CD14-positive monocyte (primary cell): ENCODE data around the gene PFN3. TPM values are rescaled to one million over a fixed set of nuclear protein-coding genes. Genes with fewer than 3 reads are reported as not detected.
"Not testable (repeated sequence)": the region's sequence is repeated elsewhere in the genome, so short reads cannot be mapped to it uniquely, and the experiment has no call there.

ENCODE experiments used
- DNase-seq, 3 donors: peaks; one replicate each; pipeline ENCODE4 v3.0.0-alpha.2; 2011 to 2022
- H2AFZ ChIP-seq: 2 replicates; pipeline ENCODE4 v1.6.0; 2012; ENCODE audit warnings: mild to moderate bottlenecking, low read depth, low read length, inconsistent platforms; ENCODE audit not compliant: insufficient read depth, poor library complexity, severe bottlenecking
- H3K27ac ChIP-seq, 2 donors: 1 replicate in 1 of 2; 2 replicates in 1 of 2; pipeline ENCODE4 v1.5.1; 2012 to 2013; ENCODE audit warnings: low read length in 2 of 2, control low read depth in 1 of 2, inconsistent platforms in 1 of 2, low read depth in 1 of 2, mild to moderate bottlenecking in 1 of 2
- H3K27me3 ChIP-seq, 2 donors: one replicate each; pipeline versions ENCODE4 v1.6.0 to v1.6.1; 2011 to 2013; ENCODE audit warnings: low read length in 2 of 2; ENCODE audit not compliant: control insufficient read depth in 2 of 2, insufficient read depth in 2 of 2
- H3K36me3 ChIP-seq, 2 donors: replicated peaks in 1 of 2; 1 replicate in 1 of 2; 2 replicates in 1 of 2; pipeline versions ENCODE4 v1.5.1 to v1.6.1; 2012 to 2013; ENCODE audit warnings: low read length in 2 of 2, control low read depth in 1 of 2, inconsistent platforms in 1 of 2, mild to moderate bottlenecking in 1 of 2; ENCODE audit not compliant: insufficient read depth in 2 of 2, control insufficient read depth in 1 of 2
- H3K4me1 ChIP-seq, 2 donors: 1 replicate in 1 of 2; 2 replicates in 1 of 2; pipeline versions ENCODE4 v1.5.1 to v1.6.1; 2012 to 2013; ENCODE audit warnings: low read length in 2 of 2, control low read depth in 1 of 2, inconsistent platforms in 1 of 2, mild to moderate bottlenecking in 1 of 2, moderate library complexity in 1 of 2; ENCODE audit not compliant: insufficient read depth in 2 of 2, control insufficient read depth in 1 of 2
- H3K4me2 ChIP-seq: replicated peaks from 2 replicates; pipeline ENCODE3; 2012; ENCODE audit warnings: low read length, moderate library complexity, mild to moderate bottlenecking; ENCODE audit not compliant: poor library complexity, severe bottlenecking; ENCODE audit errors: extremely low read depth
- H3K4me3 ChIP-seq, 3 experiments: fragments of 200-600 bp in 1 of 3; sonication (generic) in 1 of 3; replicated peaks in 1 of 3; 1 replicate in 2 of 3; 2 replicates in 1 of 3; pipeline ENCODE4 v1.5.1; 2011 to 2013; ENCODE audit warnings: low read length in 3 of 3, mild to moderate bottlenecking in 3 of 3, control low read depth in 2 of 3, low read depth in 2 of 3, inconsistent platforms in 1 of 3, moderate library complexity in 1 of 3
- H3K79me2 ChIP-seq: 2 replicates; pipeline ENCODE4 v1.6.0; 2012; ENCODE audit warnings: mild to moderate bottlenecking, control low read depth, inconsistent platforms, low read length, moderate library complexity; ENCODE audit not compliant: insufficient read depth
- H3K9ac ChIP-seq: 2 replicates; pipeline ENCODE4 v1.6.0; 2017; ENCODE audit warnings: low read length, mild to moderate bottlenecking; ENCODE audit not compliant: insufficient read depth, poor library complexity, severe bottlenecking
- H3K9me3 ChIP-seq, 2 donors: replicated peaks in 1 of 2; 1 replicate in 1 of 2; 2 replicates in 1 of 2; pipeline versions ENCODE4 v1.5.1 to v1.6.1; 2012 to 2013; ENCODE audit warnings: low read length in 2 of 2, control low read depth in 1 of 2; ENCODE audit not compliant: control insufficient read depth in 1 of 2, insufficient read depth in 1 of 2
- H4K20me1 ChIP-seq: 2 replicates; pipeline ENCODE4 v1.6.0; 2012; ENCODE audit warnings: mild to moderate bottlenecking, low read length, control low read depth, moderate library complexity; ENCODE audit not compliant: insufficient read depth
- H3K27ac Mint-ChIP-seq, 7 donors: one replicate each; pipeline ENCODE4 v1.8.0; 2020; ENCODE audit warnings: mild to moderate bottlenecking in 7 of 7, mixed read lengths in 7 of 7, moderate library complexity in 6 of 7, inconsistent platforms in 2 of 7
- H3K27me3 Mint-ChIP-seq, 3 donors: one replicate each; pipeline ENCODE4 v1.8.0; 2021 to 2022; ENCODE audit warnings: low read depth in 3 of 3, mild to moderate bottlenecking in 3 of 3, mixed read lengths in 3 of 3, moderate library complexity in 3 of 3, inconsistent platforms in 1 of 3
- H3K36me3 Mint-ChIP-seq, 2 donors: one replicate each; pipeline ENCODE4 v1.8.0; 2020; ENCODE audit warnings: mixed read lengths in 2 of 2, inconsistent platforms in 1 of 2, mild to moderate bottlenecking in 1 of 2
- H3K4me1 Mint-ChIP-seq: one replicate; pipeline ENCODE4 v1.8.0; 2020; ENCODE audit warnings: mild to moderate bottlenecking, mixed read lengths
- H3K4me3 Mint-ChIP-seq, 2 donors: one replicate each; pipeline ENCODE4 v1.8.0; 2020; ENCODE audit warnings: mild to moderate bottlenecking in 2 of 2, mixed read lengths in 2 of 2, moderate library complexity in 1 of 2
- H3K9me3 Mint-ChIP-seq, 7 donors: one replicate each; pipeline ENCODE4 v1.8.0; 2020 to 2022; ENCODE audit warnings: mixed read lengths in 7 of 7, mild to moderate bottlenecking in 6 of 7, moderate library complexity in 6 of 7, inconsistent platforms in 2 of 7
- WGBS: methylation state at CpG from one replicate; pipeline ENCODE4 v1.1.5; 2013; ENCODE audit warnings: missing lambda C conversion rate; ENCODE audit not compliant: insufficient coverage; 5-methylcytosine and 5-hydroxymethylcytosine counted together
- intact Hi-C, 2 donors: fragments of 100-400 bp; cut with micrococcal nuclease; formaldehyde crosslinking; loops; one replicate each; pipeline versions ENCODE4 v1.15.0 to v1.15.1; 2023
- polyA plus RNA-seq, 3 donors: library from polyadenylated mRNA; depleted of rRNA in 1 of 3; unstranded in 2 of 3; stranded (reverse) in 1 of 3; fragments of 300-500 nt in 2 of 3; fragments of >200 nt in 1 of 3; fragmentation: Illumina TruSeq in 2 of 3; gene quantifications; 1 replicate in 2 of 3; 2 replicates in 1 of 3; pipeline ENCODE4 v1.2.3, GENCODE V29; 2012 to 2021
- TF ChIP-seq, protein P1 (sequence below): fragments of 200-600 bp; IDR thresholded peaks from one replicate; pipeline ENCODE4 v1.8.0; 2022; ENCODE audit warnings: antibody characterized with exemption, mild to moderate bottlenecking

PFN3 gene
- polyA plus RNA-seq, 3 donors: not detected

- H3K9ac ChIP-seq: no peak overlapping the region
- peaks cover under 1 to 17% (median 7%) of the 10 kb centered on the region in 3 donors for H3K27me3 Mint-ChIP-seq
- H3K4me3 ChIP-seq: no peak overlapping the region
- no peak overlapping the region for H3K27ac Mint-ChIP-seq
- no peaks in the 10 kb centered on the region for H3K27me3 ChIP-seq
- no peaks in the 10 kb centered on the region for H3K9me3 ChIP-seq
- H3K4me1 ChIP-seq: peaks cover 17 to 19% of the 10 kb centered on the region in 2 donors
- DNase-seq: no peak
- no peak overlapping the region for H3K4me2 ChIP-seq
- peaks cover 25 to 35% of the 10 kb centered on the region in 2 donors for H3K36me3 Mint-ChIP-seq
- peaks cover 30% of the 10 kb centered on the region for H4K20me1 ChIP-seq
- no peak overlapping the region for H2AFZ ChIP-seq
- 100% methylated on average over 4 of the region's 11 CpGs for WGBS
- peaks cover 28 to 31% of the 10 kb centered on the region in 2 donors for H3K36me3 ChIP-seq
- TF ChIP-seq, protein P1, sequence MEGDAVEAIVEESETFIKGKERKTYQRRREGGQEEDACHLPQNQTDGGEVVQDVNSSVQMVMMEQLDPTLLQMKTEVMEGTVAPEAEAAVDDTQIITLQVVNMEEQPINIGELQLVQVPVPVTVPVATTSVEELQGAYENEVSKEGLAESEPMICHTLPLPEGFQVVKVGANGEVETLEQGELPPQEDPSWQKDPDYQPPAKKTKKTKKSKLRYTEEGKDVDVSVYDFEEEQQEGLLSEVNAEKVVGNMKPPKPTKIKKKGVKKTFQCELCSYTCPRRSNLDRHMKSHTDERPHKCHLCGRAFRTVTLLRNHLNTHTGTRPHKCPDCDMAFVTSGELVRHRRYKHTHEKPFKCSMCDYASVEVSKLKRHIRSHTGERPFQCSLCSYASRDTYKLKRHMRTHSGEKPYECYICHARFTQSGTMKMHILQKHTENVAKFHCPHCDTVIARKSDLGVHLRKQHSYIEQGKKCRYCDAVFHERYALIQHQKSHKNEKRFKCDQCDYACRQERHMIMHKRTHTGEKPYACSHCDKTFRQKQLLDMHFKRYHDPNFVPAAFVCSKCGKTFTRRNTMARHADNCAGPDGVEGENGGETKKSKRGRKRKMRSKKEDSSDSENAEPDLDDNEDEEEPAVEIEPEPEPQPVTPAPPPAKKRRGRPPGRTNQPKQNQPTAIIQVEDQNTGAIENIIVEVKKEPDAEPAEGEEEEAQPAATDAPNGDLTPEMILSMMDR: no peak
- intact Hi-C loops: loop anchor here in 1 of 2 donors (10.0 kb wide), 1 partner anchor 689 kb away; no protein-coding TSS in a partner anchor
- H3K79me2 ChIP-seq: no peaks in the 10 kb centered on the region
- no peak overlapping the region for H3K4me3 Mint-ChIP-seq
- no peak overlapping the region for H3K27ac ChIP-seq
- peaks cover 0 to 5% (median 0%) of the 10 kb centered on the region in 7 donors for H3K9me3 Mint-ChIP-seq
- peaks cover 28% of the 10 kb centered on the region for H3K4me1 Mint-ChIP-seq
Measured at GRCh38 chr5:177376107-177376506, 24.4 kb downstream of the PFN3 start.

GRCh38 chr5:177375516-177375915 is 24.9 kb downstream of the PFN3 start:
- H3K27me3 Mint-ChIP-seq: peaks cover 0 to 17% (median 6%) of the 10 kb centered on the region in 3 donors

More at GRCh38 chr5:177375516-177375915, 24.9 kb downstream of the PFN3 start:
- 89% methylated on average over 2 of the region's 5 CpGs for WGBS
- not testable (repeated sequence) for H3K27me3 ChIP-seq, H3K27ac Mint-ChIP-seq, H3K9me3 Mint-ChIP-seq, DNase-seq, H3K9ac ChIP-seq, H3K79me2 ChIP-seq, H3K4me3 ChIP-seq, H2AFZ ChIP-seq, H3K4me2 ChIP-seq, H3K4me3 Mint-ChIP-seq, H3K9me3 ChIP-seq, H3K27ac ChIP-seq
- intact Hi-C loops: loop anchor here in 1 of 2 donors (10.0 kb wide), 1 partner anchor 689 kb away; no protein-coding TSS in a partner anchor
- Mint-ChIP-seq H3K36me3 (peaks cover 25 to 39% of the 10 kb centered on the region in 2 donors), H3K4me1 (peaks cover 29% of the 10 kb centered on the region)
- peaks cover 19 to 22% of the 10 kb centered on the region in 2 donors for H3K4me1 ChIP-seq
- peaks cover 30 to 33% of the 10 kb centered on the region in 2 donors for H3K36me3 ChIP-seq
- peaks cover 34% of the 10 kb centered on the region for H4K20me1 ChIP-seq
